NCI-H1417 treated with DMSO at 0.1 percent for 48 hours (cell line): ENCODE measurements around the gene NFIB.

Experiments
- DNase-seq: peaks from one replicate; lab custom pipeline; 2025; lab: John Stamatoyannopoulos, UW

The NFIB gene

DNA sequence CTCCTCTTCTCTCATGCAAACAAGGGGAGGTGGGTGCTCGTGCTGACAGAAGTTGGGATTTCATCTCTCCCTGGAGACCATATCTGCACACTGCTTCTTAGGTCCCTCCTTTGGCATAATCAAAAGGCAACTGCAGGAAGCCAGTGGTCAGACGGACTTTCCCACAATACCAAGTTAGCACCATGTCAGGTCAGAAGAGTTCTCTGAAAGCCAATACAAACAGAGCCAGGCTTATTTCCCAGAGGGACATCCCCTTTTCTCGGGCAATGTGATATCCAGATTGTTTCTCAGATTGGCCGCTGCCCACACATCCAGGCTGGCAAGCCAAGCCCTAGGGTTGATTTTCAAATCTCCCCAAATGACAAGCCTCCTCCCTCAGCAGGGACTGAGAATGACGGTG is 241.1 kb downstream of the NFIB start:
- no peak for DNase-seq

DNA sequence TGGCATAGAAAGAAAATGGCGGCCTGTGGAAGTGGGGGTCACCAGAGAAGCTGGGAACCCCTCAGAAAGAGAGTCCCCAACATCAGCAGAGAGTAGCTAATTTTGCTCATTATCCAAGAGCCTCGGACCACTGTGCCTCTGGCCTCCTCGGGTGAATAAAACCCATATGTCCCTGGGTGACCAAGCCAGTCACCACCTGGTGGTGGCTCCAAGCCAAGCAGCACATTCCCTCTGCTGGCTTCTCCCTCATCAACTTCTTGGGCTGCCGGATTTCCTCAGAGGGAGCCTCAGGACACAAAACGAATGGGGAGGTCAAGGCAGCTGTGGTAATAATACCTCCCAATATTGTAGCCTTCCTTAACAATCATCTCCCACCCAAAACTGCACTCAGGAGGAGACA is 242.5 kb downstream of the NFIB start:
- DNase-seq: no peak

DNA sequence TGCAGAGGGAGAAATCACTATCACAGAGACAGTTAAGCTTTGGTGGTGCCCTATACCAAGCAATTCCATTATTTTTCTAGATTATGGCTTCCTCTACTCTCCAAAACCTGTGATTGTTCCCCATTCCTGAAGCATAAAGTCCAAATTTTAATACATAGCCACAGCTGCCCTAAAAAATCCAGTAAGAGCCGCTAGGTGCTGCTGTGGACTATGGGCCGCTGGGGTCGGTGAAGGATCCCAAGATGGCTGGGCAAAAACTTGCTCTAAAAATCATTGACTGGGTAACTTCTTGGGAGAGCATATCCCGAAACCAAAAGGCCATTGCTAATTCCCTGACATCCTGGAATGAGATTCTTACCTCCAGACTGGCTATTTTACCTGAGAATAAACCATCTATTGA is 245.3 kb downstream of the NFIB start:
- no peak for DNase-seq

DNA sequence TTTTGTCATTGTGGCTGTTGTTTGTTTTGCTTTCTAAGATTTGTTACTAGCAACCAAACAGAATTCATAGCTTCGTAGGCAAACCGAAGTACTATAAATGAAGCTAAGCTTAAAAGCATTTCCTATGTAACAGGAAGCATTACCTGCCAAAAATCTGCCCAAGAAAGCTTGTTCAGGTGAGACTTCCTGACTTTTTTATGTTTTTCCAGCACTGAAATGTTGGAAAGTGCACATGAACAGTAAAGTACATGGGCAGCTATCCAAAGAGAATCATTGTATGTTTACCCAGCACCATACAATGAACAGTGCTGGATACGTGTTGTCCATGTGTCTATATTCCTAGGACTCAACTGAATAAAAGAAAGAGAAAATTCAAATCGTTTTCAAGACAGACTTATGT is 247.1 kb downstream of the NFIB start:
- DNase-seq: no peak

- DNase-seq: no peak
Observed at GRCh38 chr9:14066032-14066431, 247.9 kb downstream of the NFIB start.

DNA sequence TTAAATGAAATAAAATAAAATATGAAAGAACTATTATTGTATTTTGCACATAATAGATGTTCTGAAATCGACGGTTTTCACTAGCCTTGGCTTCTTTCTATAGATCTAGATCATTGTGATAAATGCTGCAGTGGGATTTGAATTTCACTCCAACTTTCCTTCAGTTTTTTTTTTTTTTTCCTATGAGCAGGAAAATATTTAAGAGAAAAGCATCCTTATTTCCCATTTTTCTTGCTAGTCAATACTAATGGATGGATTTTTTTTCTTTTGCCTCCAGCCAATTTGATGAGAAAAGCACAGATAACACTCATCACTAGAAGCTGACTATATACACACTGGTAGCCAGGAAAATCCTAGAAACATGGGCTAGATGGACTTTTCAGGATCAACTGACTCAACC is 249.0 kb downstream of the NFIB start:
- no peak for DNase-seq

- DNase-seq: no peak
Observed at GRCh38 chr9:14063756-14064155, 250.2 kb downstream of the NFIB start.

DNA sequence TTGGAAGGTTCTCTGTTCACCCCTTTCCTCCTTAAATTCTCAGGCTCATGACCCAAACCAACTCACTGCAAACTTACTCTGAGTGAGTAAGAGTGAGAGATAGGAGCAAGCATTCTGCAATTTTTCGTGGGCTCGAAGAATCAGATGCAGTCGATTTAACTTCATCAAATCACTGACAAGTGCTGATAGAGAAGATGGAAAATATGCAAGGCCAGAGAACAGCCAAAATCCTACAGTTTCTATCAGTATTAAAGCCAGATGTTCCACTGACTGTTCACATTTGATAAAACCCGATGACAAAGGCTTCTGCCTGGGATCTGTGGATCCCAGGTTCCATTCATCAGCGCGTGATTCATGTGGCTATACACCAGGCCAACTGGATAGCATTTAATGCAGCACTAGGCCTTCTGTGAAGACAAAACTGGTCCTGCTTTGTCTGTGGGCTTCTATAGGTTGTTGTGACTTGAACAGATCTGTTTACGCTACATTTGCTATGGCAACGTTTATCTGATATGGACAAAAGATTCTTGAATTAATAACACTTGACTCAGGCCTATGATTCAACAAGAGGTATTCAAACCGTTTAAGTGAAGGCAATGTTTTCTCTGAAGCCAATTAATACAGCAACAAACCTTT is 251.2 kb downstream of the NFIB start:
- peak; percentile 3 for DNase-seq

GRCh38 chr9:14061936-14062585 is 251.9 kb downstream of the NFIB start:
- no peak for DNase-seq

DNA sequence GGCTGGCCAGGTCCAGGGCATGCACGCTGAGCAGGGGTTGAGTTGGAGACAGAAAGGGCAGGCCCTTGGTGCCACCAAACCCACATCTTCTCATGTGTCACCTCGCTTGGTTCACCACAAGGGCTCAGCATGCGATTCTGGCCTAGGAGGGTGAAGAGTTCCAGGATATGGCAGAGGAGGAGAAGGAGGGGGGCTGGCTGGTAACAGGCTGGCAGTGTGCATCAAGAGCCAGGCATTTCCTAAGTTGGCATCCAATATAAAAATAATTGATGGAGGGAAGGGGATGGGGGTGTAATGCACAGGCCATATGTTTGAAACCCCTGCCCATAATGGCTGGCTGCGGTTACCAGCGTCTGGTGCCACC is 255.6 kb downstream of the NFIB start:
- no peak for DNase-seq

GRCh38 chr9:14057368-14058324 is 256.3 kb downstream of the NFIB start:
- no peak for DNase-seq

- DNase-seq: no peak
Observed at GRCh38 chr9:14056316-14056861, 257.6 kb downstream of the NFIB start.

DNA sequence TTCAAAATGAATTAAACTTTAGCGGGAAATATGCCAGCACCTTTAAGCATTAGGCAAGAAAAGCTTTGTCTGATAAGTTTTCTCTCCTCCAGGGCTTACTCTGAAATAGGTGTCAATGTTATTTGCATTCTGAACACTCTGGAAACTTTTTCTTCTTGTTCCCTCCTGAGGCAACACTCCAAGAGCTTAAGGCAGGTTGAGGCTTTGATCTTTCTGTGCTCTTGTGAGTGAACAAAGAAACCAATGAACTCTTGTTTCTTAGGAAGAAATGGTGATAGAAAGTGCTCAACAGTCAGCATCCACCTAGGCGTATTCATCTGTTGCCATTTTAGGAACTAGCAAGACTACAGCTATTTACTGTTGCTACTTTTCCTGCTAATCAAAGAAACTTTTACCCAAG is 259.8 kb downstream of the NFIB start:
- DNase-seq: no peak

DNA sequence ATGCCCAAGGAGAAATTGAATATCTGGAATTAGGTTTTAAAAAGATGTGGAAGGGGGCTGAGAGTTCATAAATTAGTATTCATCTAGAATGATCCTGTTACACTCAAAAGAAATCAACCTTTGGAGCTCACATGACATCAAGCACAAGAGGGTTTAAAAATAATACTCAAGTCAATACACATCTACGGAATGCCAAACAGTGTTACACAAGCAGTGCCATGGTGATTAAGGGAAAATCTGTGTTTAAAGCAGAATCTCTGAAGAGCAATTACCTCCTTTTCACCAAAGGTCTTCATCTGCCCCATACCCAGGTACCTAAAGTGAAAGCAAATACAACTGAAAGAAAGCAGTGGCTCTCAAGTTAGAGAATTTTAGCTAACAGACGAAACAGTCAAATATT is 261.6 kb downstream of the NFIB start:
- no peak for DNase-seq

- no peak for DNase-seq
Observed at GRCh38 chr9:14051419-14051818, 262.5 kb downstream of the NFIB start.

DNA sequence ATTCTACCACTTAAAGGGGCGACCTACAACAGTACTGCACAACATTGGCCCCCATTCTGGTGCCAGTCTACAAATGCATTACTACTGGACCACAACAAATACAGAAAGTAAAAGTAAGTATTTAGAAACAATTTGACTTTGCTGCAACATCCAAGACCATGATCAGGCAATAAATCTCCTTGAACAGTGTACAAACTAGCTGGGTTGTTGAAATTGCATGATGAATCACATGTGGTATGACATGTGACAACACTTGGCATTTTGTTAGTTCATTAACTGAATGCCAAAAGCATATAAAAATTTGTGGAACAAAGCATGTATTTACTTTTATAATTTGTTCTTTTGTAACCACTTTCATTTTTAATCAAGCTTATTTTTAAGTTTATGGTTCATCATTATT is 270.5 kb downstream of the NFIB start:
- DNase-seq: no peak

DNA sequence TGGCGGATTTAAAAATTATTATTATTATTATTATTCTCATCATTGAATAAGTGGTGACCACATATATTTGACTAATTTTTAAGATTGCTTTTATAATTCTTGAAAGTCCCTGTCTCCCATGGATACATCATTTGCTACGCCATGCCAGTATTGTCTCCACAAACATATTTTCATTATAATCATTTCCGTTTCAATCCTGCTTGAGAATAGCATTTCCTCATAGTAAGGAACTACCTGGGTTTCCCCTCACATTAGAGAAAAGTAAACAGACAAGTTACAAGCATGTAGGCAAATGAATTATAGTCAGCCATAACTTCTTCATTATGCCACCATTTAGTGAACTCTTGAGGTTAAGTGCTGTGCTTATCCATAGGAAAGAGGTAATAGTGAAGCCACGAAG is 276.6 kb downstream of the NFIB start:
- no peak for DNase-seq

GRCh38 chr9:14033067-14033466 is 280.9 kb downstream of the NFIB start:
- DNase-seq: no peak
